Measurements from ENCODE around the gene KIF16B. TPM values are rescaled to one million over a fixed set of nuclear protein-coding genes. Genes with fewer than 3 reads are reported as not detected.
"Not testable (repeated sequence)": the region's sequence is repeated elsewhere in the genome, so short reads cannot be mapped to it uniquely, and the experiment has no call there.

Gene KIF16B
- total RNA-seq, 1 experiment from 2014 or later, result 7.6 TPM

- DNase-seq (ENCODE audit: low spot score) (no peak), ATAC-seq (no peak)
- Mint-ChIP-seq H3K27me3 (ENCODE audit: low read depth) (no peaks in the 10 kb centered on the region), H3K9me3 (peaks cover 15% of the 10 kb centered on the region), H3K4me3 (no peak overlapping the region), H3K4me1 (no peaks in the 10 kb centered on the region), H3K36me3 (peaks cover 13% of the 10 kb centered on the region), H3K27ac (no peak overlapping the region)
- no peak for TF ChIP-seq TEAD4 (CRISPR knock-in tag; IDR thresholded peaks at IDR 0.05)
- no peak for TF ChIP-seq ELF4 (CRISPR knock-in tag; IDR thresholded peaks at IDR 0.05; ENCODE audit: low read depth)
- no peak for TF ChIP-seq USF1 (CRISPR knock-in tag; IDR thresholded peaks at IDR 0.05)
- TF ChIP-seq, protein P1, sequence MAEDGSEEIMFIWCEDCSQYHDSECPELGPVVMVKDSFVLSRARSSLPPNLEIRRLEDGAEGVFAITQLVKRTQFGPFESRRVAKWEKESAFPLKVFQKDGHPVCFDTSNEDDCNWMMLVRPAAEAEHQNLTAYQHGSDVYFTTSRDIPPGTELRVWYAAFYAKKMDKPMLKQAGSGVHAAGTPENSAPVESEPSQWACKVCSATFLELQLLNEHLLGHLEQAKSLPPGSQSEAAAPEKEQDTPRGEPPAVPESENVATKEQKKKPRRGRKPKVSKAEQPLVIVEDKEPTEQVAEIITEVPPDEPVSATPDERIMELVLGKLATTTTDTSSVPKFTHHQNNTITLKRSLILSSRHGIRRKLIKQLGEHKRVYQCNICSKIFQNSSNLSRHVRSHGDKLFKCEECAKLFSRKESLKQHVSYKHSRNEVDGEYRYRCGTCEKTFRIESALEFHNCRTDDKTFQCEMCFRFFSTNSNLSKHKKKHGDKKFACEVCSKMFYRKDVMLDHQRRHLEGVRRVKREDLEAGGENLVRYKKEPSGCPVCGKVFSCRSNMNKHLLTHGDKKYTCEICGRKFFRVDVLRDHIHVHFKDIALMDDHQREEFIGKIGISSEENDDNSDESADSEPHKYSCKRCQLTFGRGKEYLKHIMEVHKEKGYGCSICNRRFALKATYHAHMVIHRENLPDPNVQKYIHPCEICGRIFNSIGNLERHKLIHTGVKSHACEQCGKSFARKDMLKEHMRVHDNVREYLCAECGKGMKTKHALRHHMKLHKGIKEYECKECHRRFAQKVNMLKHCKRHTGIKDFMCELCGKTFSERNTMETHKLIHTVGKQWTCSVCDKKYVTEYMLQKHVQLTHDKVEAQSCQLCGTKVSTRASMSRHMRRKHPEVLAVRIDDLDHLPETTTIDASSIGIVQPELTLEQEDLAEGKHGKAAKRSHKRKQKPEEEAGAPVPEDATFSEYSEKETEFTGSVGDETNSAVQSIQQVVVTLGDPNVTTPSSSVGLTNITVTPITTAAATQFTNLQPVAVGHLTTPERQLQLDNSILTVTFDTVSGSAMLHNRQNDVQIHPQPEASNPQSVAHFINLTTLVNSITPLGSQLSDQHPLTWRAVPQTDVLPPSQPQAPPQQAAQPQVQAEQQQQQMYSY (CRISPR knock-in tag; IDR thresholded peaks at IDR 0.05), result no peak
- TF ChIP-seq JUN (CRISPR knock-in tag; IDR thresholded peaks at IDR 0.05), result no peak
- TF ChIP-seq CREM (CRISPR knock-in tag; IDR thresholded peaks at IDR 0.05), result no peak
- no peak for TF ChIP-seq ZBTB21 (CRISPR knock-in tag; IDR thresholded peaks at IDR 0.05; ENCODE audit: borderline replicate concordance)
- TF ChIP-seq, protein P2, sequence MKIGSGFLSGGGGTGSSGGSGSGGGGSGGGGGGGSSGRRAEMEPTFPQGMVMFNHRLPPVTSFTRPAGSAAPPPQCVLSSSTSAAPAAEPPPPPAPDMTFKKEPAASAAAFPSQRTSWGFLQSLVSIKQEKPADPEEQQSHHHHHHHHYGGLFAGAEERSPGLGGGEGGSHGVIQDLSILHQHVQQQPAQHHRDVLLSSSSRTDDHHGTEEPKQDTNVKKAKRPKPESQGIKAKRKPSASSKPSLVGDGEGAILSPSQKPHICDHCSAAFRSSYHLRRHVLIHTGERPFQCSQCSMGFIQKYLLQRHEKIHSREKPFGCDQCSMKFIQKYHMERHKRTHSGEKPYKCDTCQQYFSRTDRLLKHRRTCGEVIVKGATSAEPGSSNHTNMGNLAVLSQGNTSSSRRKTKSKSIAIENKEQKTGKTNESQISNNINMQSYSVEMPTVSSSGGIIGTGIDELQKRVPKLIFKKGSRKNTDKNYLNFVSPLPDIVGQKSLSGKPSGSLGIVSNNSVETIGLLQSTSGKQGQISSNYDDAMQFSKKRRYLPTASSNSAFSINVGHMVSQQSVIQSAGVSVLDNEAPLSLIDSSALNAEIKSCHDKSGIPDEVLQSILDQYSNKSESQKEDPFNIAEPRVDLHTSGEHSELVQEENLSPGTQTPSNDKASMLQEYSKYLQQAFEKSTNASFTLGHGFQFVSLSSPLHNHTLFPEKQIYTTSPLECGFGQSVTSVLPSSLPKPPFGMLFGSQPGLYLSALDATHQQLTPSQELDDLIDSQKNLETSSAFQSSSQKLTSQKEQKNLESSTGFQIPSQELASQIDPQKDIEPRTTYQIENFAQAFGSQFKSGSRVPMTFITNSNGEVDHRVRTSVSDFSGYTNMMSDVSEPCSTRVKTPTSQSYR (CRISPR knock-in tag; IDR thresholded peaks at IDR 0.05), result no peak
- no peak for TF ChIP-seq GTF2I (CRISPR knock-in tag; conservative IDR thresholded peaks at IDR 0.05)
- TF ChIP-seq TP53 (CRISPR knock-in tag; IDR thresholded peaks at IDR 0.05), result no peak
- TF ChIP-seq, protein P3, sequence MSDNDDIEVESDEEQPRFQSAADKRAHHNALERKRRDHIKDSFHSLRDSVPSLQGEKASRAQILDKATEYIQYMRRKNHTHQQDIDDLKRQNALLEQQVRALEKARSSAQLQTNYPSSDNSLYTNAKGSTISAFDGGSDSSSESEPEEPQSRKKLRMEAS (CRISPR knock-in tag; IDR thresholded peaks at IDR 0.05), result no peak
- TF ChIP-seq PRRX2 (CRISPR knock-in tag; IDR thresholded peaks at IDR 0.05), result no peak
- no peak for TF ChIP-seq GRHL2 (CRISPR knock-in tag; IDR thresholded peaks at IDR 0.05; ENCODE audit: insufficient replicate concordance, severe bottlenecking)
- TF ChIP-seq RORB (CRISPR knock-in tag; IDR thresholded peaks at IDR 0.05), result no peak
- POLR2A ChIA-PET, result no interaction called here
- CTCF ChIA-PET, result no interaction called here
Observed at GRCh38 chr20:16228722-16229121, 344.5 kb downstream of the KIF16B start.

DNA sequence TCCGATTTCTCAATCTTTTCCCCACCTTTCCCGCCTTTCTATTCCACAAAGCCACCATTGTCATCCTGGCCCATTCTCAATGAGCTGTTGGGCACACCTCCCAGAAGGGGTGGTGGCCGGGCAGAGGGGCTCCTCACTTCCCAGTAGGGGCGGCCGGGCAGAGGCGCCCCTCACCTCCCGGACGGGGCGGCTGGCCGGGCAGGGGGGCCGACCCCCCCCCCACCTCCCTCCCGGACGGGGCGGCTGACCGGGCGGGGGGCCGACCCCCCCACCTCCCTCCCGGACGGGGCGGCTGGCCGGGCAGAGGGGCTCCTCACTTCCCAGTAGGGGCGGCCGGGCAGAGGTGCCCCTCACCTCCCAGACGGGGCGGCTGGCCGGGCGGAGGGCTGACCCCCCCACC, 346.3 kb downstream of the KIF16B start:
- DNase-seq (ENCODE audit: low spot score); CTCF ChIA-PET; H3K27me3 Mint-ChIP-seq (ENCODE audit: low read depth): not testable (repeated sequence)

DNA sequence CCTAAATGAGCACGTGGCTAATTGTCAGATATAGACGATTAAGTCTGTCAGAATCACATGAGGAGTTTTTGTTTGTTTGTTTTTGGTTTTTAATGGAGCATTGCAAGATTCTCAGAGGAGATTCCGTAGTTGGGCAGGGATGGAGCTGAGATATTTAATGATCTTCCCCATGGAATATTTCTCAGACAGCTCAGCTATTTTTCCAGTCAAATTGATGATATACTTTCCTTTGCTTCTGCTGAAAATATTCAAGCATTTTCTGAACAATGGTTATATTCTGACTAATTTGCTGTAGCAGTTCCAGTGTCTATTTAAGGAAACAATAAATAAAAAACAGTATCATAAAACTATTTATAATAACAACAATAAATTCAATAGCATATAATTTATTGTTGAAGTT, 348.4 kb downstream of the KIF16B start:
- POLR2A ChIA-PET, result no interaction called here
- Mint-ChIP-seq H3K9me3 (peaks cover 28% of the 10 kb centered on the region), H3K4me3 (no peak overlapping the region), H3K36me3 (peaks cover 21% of the 10 kb centered on the region), H3K4me1 (no peaks in the 10 kb centered on the region), H3K27me3 (ENCODE audit: low read depth) (no peaks in the 10 kb centered on the region), H3K27ac (no peak overlapping the region)
- no peak for ATAC-seq
- CTCF ChIA-PET, result no interaction called here
- DNase-seq (ENCODE audit: low spot score), result no peak
- TF ChIP-seq ESRRA (CRISPR knock-in tag; IDR thresholded peaks at IDR 0.05; ENCODE audit: borderline replicate concordance) (no peak), USF1 (CRISPR knock-in tag; IDR thresholded peaks at IDR 0.05) (no peak), GRHL2 (CRISPR knock-in tag; IDR thresholded peaks at IDR 0.05; ENCODE audit: insufficient replicate concordance, severe bottlenecking) (no peak), CREB1 (CRISPR knock-in tag; IDR thresholded peaks at IDR 0.05) (no peak), FOXK1 (CRISPR knock-in tag; IDR thresholded peaks at IDR 0.05) (no peak), NFATC4 (CRISPR knock-in tag; IDR thresholded peaks at IDR 0.05) (no peak), FOXP1 (CRISPR knock-in tag; IDR thresholded peaks at IDR 0.05; ENCODE audit: borderline replicate concordance) (no peak), PRRX2 (CRISPR knock-in tag; IDR thresholded peaks at IDR 0.05) (no peak), ATF1 (CRISPR knock-in tag; IDR thresholded peaks at IDR 0.05) (no peak), RELA (CRISPR knock-in tag; IDR thresholded peaks at IDR 0.05; ENCODE audit: borderline replicate concordance) (no peak)
- TF ChIP-seq, protein P1 (CRISPR knock-in tag; IDR thresholded peaks at IDR 0.05), result no peak

More for the DNA sequence above, 346.3 kb downstream of the KIF16B start:
- H3K27ac Mint-ChIP-seq, ATAC-seq, H3K4me3 Mint-ChIP-seq, H3K4me1 Mint-ChIP-seq, POLR2A ChIA-PET: not testable (repeated sequence)
- H3K9me3 Mint-ChIP-seq, result peaks cover 19% of the 10 kb centered on the region
- H3K36me3 Mint-ChIP-seq, result peaks cover 13% of the 10 kb centered on the region

All from WTC11 (cell line).